Caco-2 (cell line): ENCODE results near the gene MGAT5B. TPM values are rescaled to one million over a fixed set of nuclear protein-coding genes. Genes with fewer than 3 reads are reported as not detected.

ENCODE experiments used
- BruUV-seq: library from RNA; stranded (reverse); fragments of 400-500 nt; replicated peaks from 2 replicates; lab custom pipeline; 2021; lab: Mats Ljungman, UMichigan
- CTCF ChIA-PET: fragments of 300-600 bp; sonication (Branson Sonifier 250); formaldehyde crosslinking; loops from one replicate; lab custom pipeline; 2022; ENCODE audit warnings: antibody characterized with exemption; lab: Charles Lee
- POLR2A ChIA-PET: fragments of 300-600 bp; sonication (Branson Sonifier 250); formaldehyde crosslinking; loops from one replicate; lab custom pipeline; 2022; ENCODE audit warnings: antibody characterized with exemption; lab: Charles Lee
- DNase-seq, 2 experiments: peaks; one replicate each; pipeline versions ENCODE4 v3.0.0 to v3.0.0-alpha.2; 2020 to 2022
- H3K27me3 ChIP-seq: replicated peaks from 2 replicates; pipeline ENCODE4 v1.6.0; 2011; ENCODE audit warnings: low read length; ENCODE audit not compliant: control insufficient read depth, insufficient read depth
- H3K36me3 ChIP-seq: 2 replicates; pipeline ENCODE4 v1.5.1; 2011; ENCODE audit warnings: low read length; ENCODE audit not compliant: control insufficient read depth, insufficient read depth
- H3K4me1 ChIP-seq: fragments of 250-450 bp; sonication (Bioruptor Pico); 2 replicates; pipeline ENCODE4 v1.5.1; 2020; ENCODE audit warnings: mild to moderate bottlenecking
- H3K4me3 ChIP-seq: 2 replicates; pipeline ENCODE4 v1.5.1; 2011; ENCODE audit warnings: low read depth, mild to moderate bottlenecking, control low read depth, low read length
- H3K9me3 ChIP-seq: fragments of 250-450 bp; sonication (Bioruptor Pico); 2 replicates; pipeline ENCODE4 v1.5.1; 2020; ENCODE audit warnings: mild to moderate bottlenecking, moderate library complexity
- H3K27ac Mint-ChIP-seq: one replicate; pipeline ENCODE4 v1.8.0; 2022; ENCODE audit warnings: mixed read lengths; ENCODE audit not compliant: unreplicated experiment
- H3K27me3 Mint-ChIP-seq: one replicate; pipeline ENCODE4 v1.8.0; 2022; ENCODE audit warnings: mixed read lengths; ENCODE audit not compliant: insufficient read depth, unreplicated experiment
- H3K36me3 Mint-ChIP-seq: one replicate; pipeline ENCODE4 v1.8.0; 2022; ENCODE audit warnings: mild to moderate bottlenecking, mixed read lengths; ENCODE audit not compliant: insufficient read depth, unreplicated experiment
- H3K4me1 Mint-ChIP-seq: one replicate; pipeline ENCODE4 v1.8.0; 2022; ENCODE audit warnings: low read depth, mixed read lengths; ENCODE audit not compliant: unreplicated experiment
- H3K4me3 Mint-ChIP-seq: one replicate; pipeline ENCODE4 v1.8.0; 2022; ENCODE audit warnings: mild to moderate bottlenecking, moderate library complexity, mixed read lengths; ENCODE audit not compliant: unreplicated experiment
- H3K9me3 Mint-ChIP-seq: one replicate; pipeline ENCODE4 v1.8.0; 2022; ENCODE audit warnings: mixed read lengths; ENCODE audit not compliant: unreplicated experiment
- intact Hi-C: fragments of 100-400 bp; cut with micrococcal nuclease; formaldehyde crosslinking; loops from one replicate; pipeline ENCODE4 v1.10.0; 2022; ENCODE audit not compliant: unreplicated experiment
- total RNA-seq: library from RNA; stranded (reverse); gene quantifications from 2 replicates; pipeline ENCODE4 v1.2.3, GENCODE V29; 2022
- TF ChIP-seq, protein P1 (sequence below), 2 experiments: fragments of 200-600 bp in 1 of 2; IDR thresholded peaks; 1 replicate in 1 of 2; 2 replicates in 1 of 2; pipeline versions ENCODE4 v1.5.1 to v1.8.0; 2011 to 2022; ENCODE audit warnings: antibody characterized with exemption in 1 of 2, control low read depth in 1 of 2, inconsistent platforms in 1 of 2, low read depth in 1 of 2, low read length in 1 of 2, mild to moderate bottlenecking in 1 of 2, moderate library complexity in 1 of 2; ENCODE audit not compliant: insufficient read depth in 1 of 2, severe bottlenecking in 1 of 2, unreplicated experiment in 1 of 2

The MGAT5B gene
- total RNA-seq, 1 experiment from 2014 or later: 9.1 TPM

- DNase-seq: no peak
- H3K4me1 Mint-ChIP-seq: peaks cover 30% of the 10 kb centered on the region
- no peak overlapping the region for H3K4me3 ChIP-seq
- no peaks in the 10 kb centered on the region for H3K27me3 Mint-ChIP-seq
- TF ChIP-seq, protein P1, sequence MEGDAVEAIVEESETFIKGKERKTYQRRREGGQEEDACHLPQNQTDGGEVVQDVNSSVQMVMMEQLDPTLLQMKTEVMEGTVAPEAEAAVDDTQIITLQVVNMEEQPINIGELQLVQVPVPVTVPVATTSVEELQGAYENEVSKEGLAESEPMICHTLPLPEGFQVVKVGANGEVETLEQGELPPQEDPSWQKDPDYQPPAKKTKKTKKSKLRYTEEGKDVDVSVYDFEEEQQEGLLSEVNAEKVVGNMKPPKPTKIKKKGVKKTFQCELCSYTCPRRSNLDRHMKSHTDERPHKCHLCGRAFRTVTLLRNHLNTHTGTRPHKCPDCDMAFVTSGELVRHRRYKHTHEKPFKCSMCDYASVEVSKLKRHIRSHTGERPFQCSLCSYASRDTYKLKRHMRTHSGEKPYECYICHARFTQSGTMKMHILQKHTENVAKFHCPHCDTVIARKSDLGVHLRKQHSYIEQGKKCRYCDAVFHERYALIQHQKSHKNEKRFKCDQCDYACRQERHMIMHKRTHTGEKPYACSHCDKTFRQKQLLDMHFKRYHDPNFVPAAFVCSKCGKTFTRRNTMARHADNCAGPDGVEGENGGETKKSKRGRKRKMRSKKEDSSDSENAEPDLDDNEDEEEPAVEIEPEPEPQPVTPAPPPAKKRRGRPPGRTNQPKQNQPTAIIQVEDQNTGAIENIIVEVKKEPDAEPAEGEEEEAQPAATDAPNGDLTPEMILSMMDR (IDR thresholded peaks at IDR 0.05; ENCODE audit: insufficient read depth in 1 of 2, low read depth in 1 of 2, low read length in 1 of 2, severe bottlenecking in 1 of 2, unreplicated experiment in 1 of 2): no peak
- no peaks in the 10 kb centered on the region for H3K36me3 ChIP-seq
- H3K27ac Mint-ChIP-seq: no peak overlapping the region
- H3K9me3 Mint-ChIP-seq: no peaks in the 10 kb centered on the region
- intact Hi-C loops: no loop called here
- no peak overlapping the region for H3K4me3 Mint-ChIP-seq
- CTCF ChIA-PET: no interaction called here
- no peaks in the 10 kb centered on the region for H3K9me3 ChIP-seq
- no TSS peak for BruUV-seq
- H3K36me3 Mint-ChIP-seq: peaks cover 5% of the 10 kb centered on the region
- no peaks in the 10 kb centered on the region for H3K27me3 ChIP-seq
- H3K4me1 ChIP-seq: peaks cover 24% of the 10 kb centered on the region
- POLR2A ChIA-PET: no interaction called here
Observed at GRCh38 chr17:76918811-76919210, 50.6 kb downstream of the MGAT5B start.

DNA sequence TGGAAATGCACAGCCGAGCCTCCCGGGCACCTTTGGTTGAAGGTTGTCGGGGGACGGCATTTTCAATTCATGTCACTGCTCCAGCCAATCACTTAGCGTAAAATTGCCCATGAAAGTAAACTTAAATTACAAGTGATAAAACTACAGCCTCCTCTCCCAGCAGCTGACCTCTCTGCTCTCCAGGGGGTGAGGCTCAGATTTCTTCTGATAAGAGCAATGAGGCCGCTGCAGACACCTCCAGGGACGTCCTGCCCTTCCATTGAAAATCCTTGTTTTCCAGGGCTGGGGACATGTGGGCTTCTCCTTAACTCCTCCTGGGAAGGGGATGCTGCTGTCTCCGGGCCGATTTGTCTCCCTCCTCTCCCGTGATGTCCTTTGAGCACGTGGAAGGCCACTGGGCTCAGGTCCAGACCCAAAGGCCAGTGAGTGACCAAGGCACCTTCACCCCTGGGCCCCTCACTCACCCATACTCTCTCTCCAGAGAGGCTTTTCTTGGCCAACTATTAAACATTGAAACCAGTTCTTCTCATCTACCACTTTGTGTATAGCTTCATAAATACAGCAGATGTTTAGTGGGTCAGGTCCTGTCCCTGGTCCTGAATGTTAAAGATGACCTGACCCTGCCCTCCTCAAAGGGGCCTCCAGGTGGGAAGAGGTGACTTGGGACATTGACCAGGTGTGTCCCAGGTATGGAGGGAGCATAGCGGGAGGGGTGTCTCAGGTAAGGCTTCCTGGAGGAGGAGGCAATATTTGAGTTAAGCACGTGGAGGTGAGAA lies 52.3 kb downstream of the MGAT5B start:
- intact Hi-C loops: no loop called here
- POLR2A ChIA-PET: no interaction called here
- DNase-seq: peak in 1 of 2 experiments; percentile 31
- Mint-ChIP-seq H3K4me3 (no peak overlapping the region), H3K9me3 (no peaks in the 10 kb centered on the region), H3K27me3 (no peaks in the 10 kb centered on the region), H3K36me3 (no peaks in the 10 kb centered on the region), H3K27ac (no peak overlapping the region), H3K4me1 (peaks cover 13% of the 10 kb centered on the region)
- TF ChIP-seq, protein P1 (IDR thresholded peaks at IDR 0.05; ENCODE audit: insufficient read depth in 1 of 2, low read depth in 1 of 2, low read length in 1 of 2, severe bottlenecking in 1 of 2, unreplicated experiment in 1 of 2): no peak
- Histone ChIP-seq H3K36me3 (no peaks in the 10 kb centered on the region), H3K9me3 (no peaks in the 10 kb centered on the region), H3K4me1 (peaks cover 8% of the 10 kb centered on the region), H3K4me3 (no peak overlapping the region), H3K27me3 (no peaks in the 10 kb centered on the region)
- CTCF ChIA-PET: no interaction called here
- no TSS peak for BruUV-seq

GRCh38 chr17:76921340-76922036 lies 53.3 kb downstream of the MGAT5B start:
- H3K4me1 ChIP-seq: 0 out of 2 replicates have a peak, but pooled peaks cover 3% of the 10 kb centered on the region
- no peaks in the 10 kb centered on the region for H3K36me3 Mint-ChIP-seq
- no peak overlapping the region for H3K27ac Mint-ChIP-seq
- H3K4me3 Mint-ChIP-seq: no peak overlapping the region
- no peaks in the 10 kb centered on the region for H3K27me3 ChIP-seq
- ChIA-PET POLR2A (no interaction called here), CTCF (interaction anchor here (0.6 kb wide), 1 partner anchor 149 kb away, joined by 4 read pairs; no protein-coding TSS in a partner anchor)
- no peaks in the 10 kb centered on the region for H3K9me3 ChIP-seq
- no peaks in the 10 kb centered on the region for H3K27me3 Mint-ChIP-seq
- intact Hi-C loops: no loop called here
- peaks cover 8% of the 10 kb centered on the region for H3K4me1 Mint-ChIP-seq
- no peak overlapping the region for H3K4me3 ChIP-seq
- H3K9me3 Mint-ChIP-seq: no peaks in the 10 kb centered on the region
- no peak for DNase-seq
- TF ChIP-seq, protein P1 (IDR thresholded peaks at IDR 0.05; ENCODE audit: insufficient read depth in 1 of 2, low read depth in 1 of 2, low read length in 1 of 2, severe bottlenecking in 1 of 2, unreplicated experiment in 1 of 2): no peak
- BruUV-seq: no TSS peak
- H3K36me3 ChIP-seq: no peaks in the 10 kb centered on the region
